GM19463 (cell line): ENCODE measurements around the gene LCA5.
A peak's percentile ranks its signal among the peaks of the same experiment; 100 is the strongest.
"Not testable (repeated sequence)": the region's sequence is repeated elsewhere in the genome, so short reads cannot be mapped to it uniquely, and the experiment has no call there.

Source experiments
- ATAC-seq: cut with Tn5 transposase; IDR thresholded peaks from one replicate; pipeline ENCODE4 v1.9.1; 2021; ENCODE audit warnings: mild to moderate bottlenecking, moderate library complexity; ENCODE audit not compliant: unreplicated experiment

LCA5 gene

DNA sequence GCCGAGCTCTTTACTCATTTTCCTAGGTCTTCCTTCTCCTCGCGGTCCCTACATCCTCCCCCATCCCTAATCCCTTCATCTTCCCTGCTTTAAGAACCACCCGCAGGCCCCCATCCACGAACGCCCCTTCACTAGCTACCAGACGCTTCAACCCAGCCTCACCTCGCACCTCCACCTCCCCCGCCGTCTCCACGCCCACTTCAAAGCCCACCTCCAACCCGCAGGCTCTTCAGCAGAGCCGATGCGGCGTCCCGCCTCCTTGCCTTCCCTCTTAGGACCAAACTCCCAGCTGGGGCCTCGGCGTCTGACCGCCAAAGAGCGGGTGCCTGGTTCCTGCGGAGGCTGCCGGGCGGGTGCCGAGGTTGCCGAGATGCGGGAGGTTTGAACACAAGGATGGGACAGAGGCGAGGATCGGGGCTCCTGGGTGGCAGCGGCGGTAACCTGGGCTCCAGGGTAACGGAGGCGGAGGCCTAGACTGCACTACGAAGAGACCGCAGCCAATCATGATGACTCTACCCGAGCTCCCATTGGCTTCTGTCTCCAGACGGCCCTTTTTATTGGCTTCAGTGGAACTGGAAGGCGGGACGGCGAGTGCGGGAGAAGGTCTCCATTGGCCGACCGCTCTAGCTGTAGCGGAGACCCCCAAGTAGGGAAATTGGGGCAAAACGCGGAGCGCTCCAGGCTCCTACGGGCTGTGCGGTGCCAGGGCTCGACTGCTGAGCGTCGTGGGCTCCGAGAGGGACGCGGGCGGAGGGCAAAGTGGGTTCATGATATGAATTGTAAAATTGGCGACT is at the start of gene LCA5:
Gene LCA5 (minus strand): TSS at position 477 of the 794 bp plus-strand sequence. CDS start 18,536 bp downstream, outside the sequence.
- ATAC-seq, result peak; percentile 98

DNA sequence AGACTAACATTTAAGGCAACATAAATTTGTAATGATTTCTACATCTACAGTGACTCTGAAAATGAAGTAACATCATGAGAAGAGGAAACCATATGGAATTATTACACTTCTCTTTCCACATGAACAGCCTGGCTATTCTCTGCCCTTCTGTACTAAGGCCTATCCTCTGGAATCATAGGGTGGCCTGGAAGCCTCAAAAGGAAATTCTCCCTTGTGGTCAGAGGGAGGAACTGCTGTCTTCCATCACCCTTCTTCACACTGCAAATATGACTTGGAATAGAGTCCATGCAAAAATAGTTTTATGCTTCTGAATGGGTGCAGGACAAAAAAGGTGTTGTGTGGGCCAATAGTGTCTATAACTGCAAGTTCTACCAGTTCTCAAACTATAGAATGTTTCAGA is 49.3 kb upstream of the LCA5 start:
- peak; percentile 48 for ATAC-seq

DNA sequence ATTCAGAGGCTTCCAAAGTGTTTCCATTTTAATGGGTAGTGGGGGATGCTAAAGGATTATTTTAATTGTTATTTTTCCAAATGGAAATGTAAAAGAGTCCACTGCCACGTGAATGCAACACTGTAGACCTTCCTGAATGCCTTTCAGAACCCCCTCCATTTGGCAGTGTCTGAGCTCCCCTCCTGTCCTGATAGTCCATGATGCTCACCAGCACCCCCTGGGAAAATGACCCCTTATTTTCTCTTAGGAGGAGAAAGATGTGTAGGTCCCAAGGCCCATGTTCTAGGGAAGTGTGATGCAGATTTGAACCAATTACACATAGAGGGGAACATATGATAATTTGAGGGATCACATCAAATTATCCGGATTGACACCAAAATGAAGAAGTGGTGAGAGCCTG is 47.1 kb upstream of the LCA5 start:
- ATAC-seq, result no peak

DNA sequence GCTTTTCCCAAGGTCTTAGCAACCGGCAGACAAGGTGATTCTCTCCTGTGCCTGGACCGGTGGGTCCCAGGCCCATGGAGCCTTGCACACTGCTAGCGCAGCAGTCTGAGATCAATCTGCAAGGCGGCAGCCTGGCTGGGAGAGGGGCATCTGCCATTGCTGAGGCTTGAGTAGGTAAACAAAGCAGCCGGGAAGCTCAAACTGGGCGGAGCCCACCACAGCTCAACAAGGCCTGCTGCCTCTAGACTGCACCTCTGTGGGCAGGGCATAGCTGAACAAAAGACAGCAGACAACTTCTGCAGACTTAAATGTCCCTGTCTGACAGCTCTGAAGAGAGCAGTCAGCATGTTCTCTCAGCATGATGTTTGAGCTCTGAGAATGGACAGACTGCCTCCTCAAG is 40.7 kb upstream of the LCA5 start:
- not testable (repeated sequence) for ATAC-seq

DNA sequence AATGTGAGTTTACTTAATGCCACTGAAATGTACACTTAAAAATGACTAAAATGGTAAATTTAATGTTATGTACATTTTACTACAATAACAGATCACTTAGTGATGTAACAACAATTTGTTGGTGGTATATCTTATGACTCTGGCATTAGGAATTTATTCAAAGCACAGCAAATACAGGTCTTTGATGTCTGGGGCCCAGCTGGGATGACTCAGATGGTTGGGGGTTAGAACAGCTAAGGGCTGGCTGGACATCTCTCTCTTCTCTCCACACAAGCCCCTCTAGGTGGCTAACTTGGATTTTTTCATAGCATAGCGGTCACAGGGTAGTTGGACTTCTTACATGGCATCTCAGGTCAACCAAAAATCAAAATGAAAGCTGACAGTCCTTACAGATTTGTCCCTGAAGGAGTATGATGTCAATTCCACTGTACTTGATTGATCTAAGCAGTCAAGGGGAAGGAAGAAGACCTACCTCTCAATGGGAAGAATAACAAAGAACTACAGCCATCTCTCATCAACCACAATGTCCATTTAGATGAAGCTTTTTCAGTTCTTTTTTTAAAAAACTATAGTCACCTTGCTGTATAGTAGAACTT is 37.5 kb upstream of the LCA5 start:
- ATAC-seq, result no peak

DNA sequence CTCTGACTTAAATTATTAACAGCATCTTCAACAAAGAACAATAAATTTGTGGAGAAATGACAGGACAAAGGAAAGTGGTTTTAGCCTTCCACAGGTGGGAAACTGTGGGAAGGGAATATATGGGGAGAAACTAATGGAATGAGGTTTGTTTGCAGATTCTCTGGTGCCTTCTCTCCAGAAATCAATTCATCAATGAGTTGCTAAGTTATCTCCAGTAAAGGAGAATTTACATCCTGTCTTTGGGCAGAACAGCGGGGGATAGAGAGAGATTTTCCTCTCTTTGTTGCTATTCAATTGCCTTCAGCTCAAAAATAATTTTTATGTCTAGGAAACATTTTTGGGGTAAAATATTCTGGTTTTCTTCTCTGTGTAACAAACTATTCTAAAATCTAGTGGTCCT is 36.9 kb upstream of the LCA5 start:
- ATAC-seq, result no peak

DNA sequence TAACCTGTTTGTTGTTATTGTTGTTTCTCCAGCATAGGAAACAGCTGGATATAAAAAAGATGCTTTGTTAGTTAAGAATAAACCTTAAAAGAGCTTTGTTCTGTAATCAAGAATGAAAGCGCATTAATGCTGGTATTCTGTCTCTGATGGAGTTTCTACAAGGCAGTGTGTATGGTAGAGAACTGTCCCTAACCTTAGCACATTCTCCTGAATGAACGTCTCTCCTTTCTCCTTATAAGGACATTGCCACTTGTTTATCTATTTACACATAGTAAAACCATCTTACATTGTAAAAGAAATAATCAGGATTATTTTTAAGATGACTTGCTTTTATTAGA is 33.8 kb upstream of the LCA5 start:
- ATAC-seq, result peak; percentile 25

DNA sequence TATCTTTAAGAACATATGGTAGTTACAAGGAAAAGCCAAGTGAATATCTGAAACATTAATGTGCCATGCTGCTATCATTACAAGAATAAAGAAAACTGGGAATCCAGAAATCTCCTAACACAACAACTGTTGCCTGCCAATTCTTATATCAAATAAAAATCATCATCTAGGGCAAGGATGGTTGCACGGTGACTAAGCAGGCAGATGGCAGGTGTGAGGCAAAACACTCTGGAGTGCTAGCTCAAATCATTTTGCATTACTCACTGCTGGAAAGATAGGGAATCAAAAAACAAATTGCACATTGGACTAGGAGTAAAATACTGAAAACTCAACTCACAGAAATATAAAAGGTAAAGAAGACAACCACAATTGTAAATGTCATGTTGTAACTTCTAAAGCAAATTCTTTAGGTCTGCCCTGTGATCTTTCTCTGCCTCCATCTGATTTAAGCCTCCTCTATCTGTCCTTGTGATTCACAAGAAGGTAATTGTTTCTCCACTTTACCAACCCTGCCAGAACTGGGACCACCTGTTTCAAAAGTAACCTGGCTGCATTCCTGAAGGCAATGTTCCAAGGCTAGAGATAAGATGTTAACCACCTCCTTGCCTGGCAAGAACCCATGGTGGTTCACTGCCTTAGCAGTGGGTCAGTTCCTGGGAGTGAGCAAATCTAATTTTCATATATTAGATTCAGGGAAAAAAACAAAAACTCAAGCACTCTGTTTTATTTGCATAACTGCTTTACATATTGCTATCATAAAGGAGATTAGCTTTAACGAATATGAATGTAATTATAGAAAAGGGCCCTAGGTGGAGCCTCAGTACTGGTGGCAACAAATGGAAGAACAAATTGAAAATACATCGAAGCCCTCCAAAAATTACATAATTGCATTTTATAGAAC is 33.1 kb upstream of the LCA5 start:
- peak; percentile 75 for ATAC-seq

DNA sequence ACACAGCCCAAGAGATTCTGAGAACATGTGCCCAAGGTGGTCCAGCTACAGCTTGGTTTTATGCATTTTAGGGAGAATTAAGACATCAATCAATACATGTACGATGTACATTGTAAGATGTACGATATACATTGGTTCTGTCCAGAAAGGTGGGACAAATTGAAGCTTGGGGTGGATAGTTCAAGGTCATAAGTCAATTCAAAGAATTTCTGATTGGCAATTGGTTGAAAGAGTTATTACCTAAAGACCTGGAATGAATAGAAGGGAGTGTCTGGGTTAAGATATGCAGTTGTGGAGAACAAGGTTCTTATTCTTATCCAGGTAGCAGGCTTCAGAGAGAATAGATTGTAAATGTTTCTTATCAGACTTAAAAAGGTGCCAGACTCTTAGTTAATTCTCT is 31.8 kb upstream of the LCA5 start:
- ATAC-seq, result no peak

DNA sequence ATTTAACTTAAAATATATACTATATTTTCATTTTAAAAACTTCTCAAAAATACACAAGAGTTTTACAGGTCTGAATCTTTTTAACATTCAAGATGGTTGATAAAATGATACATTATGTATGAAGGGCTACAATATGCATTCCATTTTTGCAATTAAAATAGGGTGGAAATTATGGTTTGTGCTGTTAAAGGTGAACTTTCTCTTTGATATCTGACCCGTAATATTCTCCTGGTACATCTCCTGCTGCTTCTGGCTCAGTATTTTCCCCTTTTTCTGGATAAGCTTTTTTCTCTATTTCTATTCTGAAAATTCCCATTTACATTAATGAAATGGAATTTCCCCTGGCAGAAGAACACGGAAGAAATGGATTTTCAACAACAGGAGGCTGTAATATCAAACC is 27.4 kb upstream of the LCA5 start:
- no peak for ATAC-seq

DNA sequence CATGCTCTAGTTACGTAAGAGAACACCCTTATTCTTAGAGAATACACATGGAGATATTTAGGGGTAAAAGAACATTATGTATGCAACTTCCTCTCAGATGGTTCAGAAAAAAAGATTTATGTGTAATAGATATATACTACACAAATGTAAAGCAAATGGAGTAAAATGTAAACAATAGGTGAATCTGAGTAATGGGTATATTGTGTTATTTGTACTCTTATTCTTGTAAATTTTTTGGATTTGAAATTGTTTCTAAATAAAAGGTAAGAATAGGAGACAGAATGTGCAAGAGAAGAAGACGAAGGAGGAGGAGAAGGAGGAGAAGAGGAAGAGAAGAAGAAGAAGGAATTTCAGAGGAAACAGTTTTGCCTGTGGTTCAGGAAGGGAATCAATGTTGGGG is 22.5 kb upstream of the LCA5 start:
- no peak for ATAC-seq

DNA sequence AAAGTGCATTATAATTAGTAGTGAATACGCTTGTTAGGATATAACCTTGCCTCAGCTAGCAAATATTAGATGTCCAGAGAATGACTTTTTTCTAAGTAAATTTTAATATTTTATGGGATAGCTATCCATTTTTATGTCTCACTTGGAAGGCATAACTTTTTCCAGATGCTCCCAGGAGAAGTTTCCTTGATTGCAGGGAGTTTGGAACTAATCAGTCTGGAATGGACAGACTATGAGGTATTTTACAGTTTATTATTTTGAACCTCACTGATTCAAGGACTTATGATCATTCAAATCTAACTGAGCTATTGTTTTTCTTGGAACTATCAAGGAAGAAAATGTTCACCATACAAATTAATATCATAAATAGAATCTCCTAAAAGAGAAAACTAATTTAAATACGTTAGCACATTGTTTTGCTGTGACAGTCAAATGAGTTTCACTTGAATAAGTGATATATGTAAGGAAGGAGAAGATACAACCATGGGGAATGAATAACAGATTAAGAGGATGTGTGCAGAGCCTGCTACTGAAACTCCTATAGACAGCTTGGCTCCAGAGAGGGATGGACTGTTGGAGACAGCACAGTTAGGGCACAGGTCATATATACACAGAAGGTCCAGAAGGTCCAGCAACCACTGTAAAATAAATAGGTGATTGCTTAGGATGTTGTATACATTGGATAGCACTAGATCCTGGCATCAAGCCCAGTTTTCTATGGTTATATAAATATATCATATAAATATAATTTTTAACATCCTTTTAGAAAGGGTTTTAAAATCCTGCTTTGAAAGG is 20.6 kb upstream of the LCA5 start:
- ATAC-seq, result no peak

DNA sequence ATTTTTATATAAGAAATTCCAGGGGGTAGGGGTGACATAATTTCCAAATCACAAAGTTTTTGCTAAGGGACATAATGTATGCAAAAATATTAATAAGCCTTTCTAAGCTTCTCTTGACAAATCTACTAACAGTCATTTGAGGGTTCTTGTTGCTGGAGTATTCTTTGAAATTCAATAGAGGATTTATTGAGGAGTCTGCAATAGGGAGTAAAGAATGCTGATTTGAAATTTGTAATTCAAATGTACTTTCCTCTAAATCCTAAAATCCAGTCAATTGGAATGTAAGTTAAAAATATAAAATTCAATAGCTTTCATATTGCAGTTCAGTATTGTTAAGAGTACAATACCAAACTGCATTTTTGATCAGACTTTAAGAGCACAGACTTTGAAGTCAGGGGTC is 17.1 kb upstream of the LCA5 start:
- no peak for ATAC-seq

DNA sequence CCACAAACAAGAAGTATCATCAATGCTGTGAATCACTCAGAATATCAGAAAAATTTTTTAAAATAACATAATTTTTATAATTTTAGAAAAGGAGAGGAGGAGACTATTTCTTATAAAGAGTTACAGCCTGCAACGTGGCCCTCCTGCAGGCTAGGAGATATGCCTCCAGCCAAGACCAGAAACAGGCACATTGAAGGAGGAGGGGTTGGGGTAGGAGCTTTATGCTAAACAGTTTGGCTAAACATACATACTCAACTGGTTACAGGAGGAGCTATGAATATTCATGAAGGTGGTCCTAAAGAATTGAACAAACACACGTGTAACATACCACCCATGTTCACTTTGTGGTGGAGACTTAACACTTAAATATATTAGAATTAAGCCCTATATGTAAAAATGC is 14.2 kb upstream of the LCA5 start:
- no peak for ATAC-seq

DNA sequence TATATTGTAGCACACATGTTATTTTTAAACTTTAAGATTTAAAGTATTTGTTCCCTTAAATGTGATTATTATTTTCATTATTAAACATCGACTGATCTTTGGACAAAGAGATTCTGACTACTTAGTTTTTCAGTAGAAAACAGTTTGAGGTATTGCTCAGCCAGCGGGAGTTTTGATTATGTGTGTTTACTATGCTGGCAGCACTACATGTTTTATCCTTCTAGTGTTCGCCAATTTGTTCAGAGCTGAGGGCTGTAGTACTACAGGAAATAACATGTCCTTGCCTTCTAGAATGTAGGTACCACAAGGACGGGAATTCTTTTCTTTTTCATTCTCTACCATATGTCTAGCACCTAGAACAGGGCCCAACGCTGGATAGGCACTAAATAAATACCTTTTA is 11.1 kb upstream of the LCA5 start:
- ATAC-seq, result no peak

DNA sequence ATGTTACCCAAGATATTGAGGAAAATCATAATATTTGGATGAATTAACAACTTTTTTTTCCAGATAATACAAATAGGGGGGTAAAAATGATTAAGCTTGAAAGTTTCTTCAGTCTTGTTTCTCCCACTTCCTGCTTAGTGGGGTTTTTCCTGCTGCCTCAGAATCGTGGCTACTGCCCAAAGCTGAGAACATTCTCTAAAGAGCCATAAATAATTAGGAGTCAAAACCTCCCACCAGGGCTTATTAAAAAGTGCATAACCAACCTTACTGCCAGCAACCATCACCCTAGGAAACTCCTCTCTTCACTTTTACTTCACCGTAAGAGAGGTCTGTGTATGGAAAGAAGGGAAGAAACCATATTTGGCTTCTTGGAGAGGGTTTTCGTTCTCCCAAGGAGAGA is 9.0 kb upstream of the LCA5 start:
- ATAC-seq, result no peak

DNA sequence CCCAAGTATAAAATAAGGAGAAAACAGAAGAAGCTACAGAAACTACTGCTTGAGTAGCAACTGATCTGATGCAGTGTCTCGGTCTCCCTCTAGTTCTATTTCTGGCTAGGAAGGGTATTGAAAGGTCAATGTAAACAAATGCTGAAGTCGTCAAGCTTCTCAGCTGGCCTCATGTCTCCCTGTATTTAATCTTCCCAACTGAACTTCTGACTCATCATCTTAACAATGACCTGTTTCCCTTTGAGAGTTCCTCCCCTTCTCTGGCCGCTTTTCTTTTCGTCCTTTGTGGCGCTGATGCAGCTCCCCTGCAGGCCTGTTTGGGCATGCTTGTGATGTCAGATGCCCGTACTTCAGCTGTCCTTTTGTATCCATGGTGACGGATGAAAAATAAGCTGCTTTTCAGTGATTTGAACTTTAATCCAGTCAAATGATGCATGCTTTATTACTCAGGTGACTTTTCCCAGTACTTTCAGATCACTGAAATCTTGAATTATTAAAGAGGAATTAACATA is 7.8 kb upstream of the LCA5 start:
- peak; percentile 85 for ATAC-seq

DNA sequence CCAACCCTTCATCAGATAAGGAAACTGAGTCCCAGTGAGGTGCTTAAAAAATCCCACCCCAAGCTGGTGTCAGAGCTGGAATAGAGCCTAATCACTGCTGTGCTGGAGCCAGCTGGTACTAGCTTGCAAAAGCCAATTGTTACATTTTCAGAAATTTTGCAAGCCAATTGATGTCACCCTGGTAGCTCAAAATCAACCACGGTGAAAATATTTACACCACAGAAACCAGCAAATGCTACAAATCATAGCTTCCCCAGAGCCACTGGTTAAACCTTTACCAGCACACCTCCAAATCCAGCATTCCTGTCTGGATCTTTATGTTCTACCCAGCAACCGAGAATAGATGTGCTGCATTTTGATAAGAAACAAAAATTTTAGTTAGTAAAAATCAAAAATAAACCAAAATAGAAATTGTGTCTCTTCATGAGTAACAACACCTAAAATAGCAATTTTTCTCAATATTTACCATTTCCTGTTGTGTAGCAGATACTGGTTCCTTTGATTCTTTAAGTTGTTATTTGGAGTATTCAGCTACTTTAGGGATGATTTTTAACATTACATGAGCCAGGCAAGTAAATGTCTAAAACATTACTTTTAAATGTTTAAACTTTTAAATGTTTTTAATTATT is 7.2 kb upstream of the LCA5 start:
- ATAC-seq, result peak; percentile 53

DNA sequence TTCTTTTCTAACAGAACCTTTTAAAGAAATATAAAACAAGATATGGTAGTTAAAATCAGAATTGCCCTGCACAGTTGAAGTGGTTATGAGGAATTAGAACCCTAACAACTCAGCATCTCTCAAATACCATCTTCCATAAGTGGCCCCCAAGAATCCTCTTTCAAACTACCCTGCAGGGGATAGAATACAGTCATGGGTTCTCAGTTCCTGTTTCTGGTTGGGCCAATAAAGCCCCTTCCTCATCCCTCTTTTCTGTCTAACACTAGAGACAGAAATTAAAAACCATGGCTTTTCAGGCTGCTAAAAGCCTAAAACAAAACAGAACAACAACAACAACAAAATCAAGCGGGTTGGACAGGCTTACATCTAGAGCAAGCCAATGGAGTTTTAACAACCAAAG is 6.7 kb upstream of the LCA5 start:
- no peak for ATAC-seq

DNA sequence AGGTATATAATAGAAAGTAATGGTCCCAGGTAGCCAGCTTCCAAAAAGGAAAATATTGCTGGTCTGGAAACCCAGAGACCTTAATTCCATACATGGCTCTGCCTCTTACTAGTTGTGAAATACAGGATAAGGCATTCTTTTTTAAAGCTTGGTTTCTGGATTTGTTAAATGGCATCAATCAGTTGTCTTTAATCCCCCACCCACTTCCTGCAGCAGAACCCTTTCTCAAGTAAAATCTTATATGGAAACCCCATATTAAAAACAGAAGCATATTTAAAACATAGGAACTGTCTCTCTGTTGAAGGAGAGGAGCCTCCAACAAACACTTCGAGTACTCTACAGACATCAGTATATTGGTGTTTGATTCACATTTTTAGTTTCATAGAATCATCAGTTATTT is 6.2 kb upstream of the LCA5 start:
- no peak for ATAC-seq
